H1 (cell line): ENCODE results near the gene PLPP4. TPM values are rescaled to one million over a fixed set of nuclear protein-coding genes. Genes with fewer than 3 reads are reported as not detected.

Source experiments
- CTCF ChIA-PET: fragments of 300-600 bp; sonication (Branson Sonifier 250); formaldehyde crosslinking; loops from one replicate; lab custom pipeline; 2021; ENCODE audit not compliant: partially characterized antibody; lab: Charles Lee
- POLR2A ChIA-PET: fragments of 300-600 bp; sonication (Branson Sonifier 250); formaldehyde crosslinking; loops from one replicate; lab custom pipeline; 2021; ENCODE audit warnings: inconsistent platforms; ENCODE audit not compliant: partially characterized antibody; lab: Charles Lee
- DNase-seq, 2 experiments: peaks; one replicate each; pipeline versions ENCODE4 v3.0.0 to v3.0.0-alpha.2; 2010 to 2022; ENCODE audit warnings: low spot score in 2 of 2, low read depth in 1 of 2, mixed read lengths in 1 of 2
- FAIRE-seq: peaks from 2 replicates; lab custom pipeline; 2011; peaks lifted over from hg19 to GRCh38; lab: Jason Lieb, UNC
- H2AFZ ChIP-seq: 2 replicates; pipeline ENCODE4 v1.8.1; 2012; ENCODE audit warnings: low read length, inconsistent platforms
- H2AK5ac ChIP-seq: 2 replicates; pipeline ENCODE4 v1.6.1; 2013; ENCODE audit warnings: low read depth, low read length
- H2BK120ac ChIP-seq: replicated peaks from 2 replicates; pipeline ENCODE3; 2013; ENCODE audit warnings: low read depth, low read length, inconsistent platforms
- H2BK12ac ChIP-seq: 2 replicates; pipeline ENCODE4 v1.6.1; 2013; ENCODE audit warnings: low read depth, low read length
- H2BK15ac ChIP-seq: 2 replicates; pipeline ENCODE4 v1.6.1; 2013; ENCODE audit warnings: low read length
- H2BK20ac ChIP-seq: 2 replicates; pipeline ENCODE4 v1.6.1; 2013; ENCODE audit warnings: low read length
- H2BK5ac ChIP-seq: 2 replicates; pipeline ENCODE4 v1.6.1; 2013; ENCODE audit warnings: low read depth, low read length
- H3K14ac ChIP-seq: 2 replicates; pipeline ENCODE4 v1.6.1; 2013; ENCODE audit warnings: inconsistent platforms; ENCODE audit not compliant: insufficient read length
- H3K18ac ChIP-seq: 2 replicates; pipeline ENCODE4 v1.6.1; 2013; ENCODE audit warnings: low read length; ENCODE audit errors: extremely low read depth
- H3K23ac ChIP-seq: 2 replicates; pipeline ENCODE4 v1.6.1; 2013; ENCODE audit warnings: inconsistent platforms; ENCODE audit not compliant: insufficient read length
- H3K23me2 ChIP-seq: 2 replicates; pipeline ENCODE4 v1.6.1; 2013; ENCODE audit warnings: low read depth, low read length
- H3K27ac ChIP-seq: 2 replicates; pipeline ENCODE4 v1.6.1; 2011; ENCODE audit warnings: low read depth, low read length, inconsistent platforms
- H3K27me3 ChIP-seq, 4 experiments: replicated peaks in 1 of 4; 1 replicate in 1 of 4; 2 replicates in 3 of 4; pipeline versions ENCODE4 v1.6.1 to v1.8.1; 2011 to 2013; ENCODE audit warnings: low read length in 3 of 4, mild to moderate bottlenecking in 3 of 4, inconsistent platforms in 2 of 4, mixed read lengths in 2 of 4, moderate library complexity in 1 of 4; ENCODE audit not compliant: control insufficient read depth in 3 of 4, insufficient read depth in 3 of 4; ENCODE audit errors: extremely low read depth in 1 of 4
- H3K36me3 ChIP-seq, 4 experiments: 2 replicates each; pipeline versions ENCODE4 v1.6.1 to v1.8.1; 2011 to 2013; ENCODE audit warnings: mild to moderate bottlenecking in 4 of 4, low read length in 3 of 4, moderate library complexity in 2 of 4, control low read depth in 1 of 4, inconsistent platforms in 1 of 4; ENCODE audit not compliant: insufficient read depth in 4 of 4, control insufficient read depth in 2 of 4
- H3K4ac ChIP-seq: replicated peaks from 2 replicates; pipeline ENCODE3; 2013; ENCODE audit warnings: low read length, low read depth, mixed read lengths, inconsistent platforms; ENCODE audit not compliant: insufficient read length
- H3K4me1 ChIP-seq, 4 experiments: replicated peaks in 1 of 4; 1 replicate in 1 of 4; 2 replicates in 3 of 4; pipeline versions ENCODE4 v1.6.1 to v1.8.1; 2011 to 2013; ENCODE audit warnings: low read length in 3 of 4, inconsistent platforms in 2 of 4, mixed read lengths in 1 of 4; ENCODE audit not compliant: insufficient read depth in 4 of 4, control insufficient read depth in 3 of 4
- H3K4me2 ChIP-seq, 2 experiments: 2 replicates each; pipeline versions ENCODE4 v1.6.1 to v1.8.1; 2011 to 2013; ENCODE audit warnings: low read depth in 2 of 2, low read length in 2 of 2, control low read depth in 1 of 2, inconsistent platforms in 1 of 2, mild to moderate bottlenecking in 1 of 2; ENCODE audit not compliant: insufficient read depth in 1 of 2
- H3K4me3 ChIP-seq, 4 experiments: fragments of 200-600, 300-600 bp in 1 of 4; sonication (generic), shearing (Covaris generic), sonication (Bioruptor Twin) in 1 of 4; 2 replicates each; pipeline versions ENCODE4 v1.5.1 to v1.8.1; 2011 to 2016; ENCODE audit warnings: low read length in 4 of 4, low read depth in 3 of 4, control low read depth in 2 of 4, inconsistent platforms in 2 of 4, mild to moderate bottlenecking in 2 of 4, mixed read lengths in 1 of 4, moderate library complexity in 1 of 4; ENCODE audit not compliant: insufficient read depth in 2 of 4; ENCODE audit errors: extremely low read depth in 1 of 4
- H3K56ac ChIP-seq: replicated peaks from 2 replicates; pipeline ENCODE3; 2013; ENCODE audit warnings: low read depth, mild to moderate bottlenecking, mixed read lengths, low read length, inconsistent platforms; ENCODE audit not compliant: insufficient read length
- H3K79me1 ChIP-seq: 2 replicates; pipeline ENCODE4 v1.6.1; 2013; ENCODE audit warnings: low read depth, low read length, control low read depth
- H3K79me2 ChIP-seq, 2 experiments: 2 replicates each; pipeline versions ENCODE4 v1.6.1 to v1.8.1; 2012 to 2013; ENCODE audit warnings: low read length in 2 of 2, mild to moderate bottlenecking in 2 of 2, inconsistent platforms in 1 of 2; ENCODE audit not compliant: insufficient read depth in 2 of 2, control insufficient read depth in 1 of 2
- H3K9ac ChIP-seq, 4 experiments: replicated peaks in 1 of 4; 1 replicate in 1 of 4; 2 replicates in 3 of 4; pipeline versions ENCODE4 v1.6.1 to v1.8.1; 2011 to 2013; ENCODE audit warnings: low read depth in 3 of 4, low read length in 3 of 4, control low read depth in 2 of 4, mild to moderate bottlenecking in 2 of 4, moderate library complexity in 2 of 4, inconsistent platforms in 1 of 4; ENCODE audit errors: extremely low read depth in 1 of 4
- H3K9me3 ChIP-seq, 2 experiments: 2 replicates each; pipeline versions ENCODE4 v1.6.1 to v1.8.1; 2012 to 2013; ENCODE audit warnings: mild to moderate bottlenecking in 2 of 2, moderate library complexity in 2 of 2, control low read depth in 1 of 2, inconsistent platforms in 1 of 2, low read depth in 1 of 2, low read length in 1 of 2, mixed read lengths in 1 of 2; ENCODE audit not compliant: insufficient read depth in 2 of 2
- H4K20me1 ChIP-seq, 2 experiments: replicated peaks in 1 of 2; 2 replicates each; pipeline versions ENCODE3 to v1.8.1; 2011 to 2013; ENCODE audit warnings: inconsistent platforms in 2 of 2, low read length in 2 of 2, mild to moderate bottlenecking in 1 of 2; ENCODE audit not compliant: insufficient read depth in 2 of 2, control insufficient read depth in 1 of 2
- H4K5ac ChIP-seq: 2 replicates; pipeline ENCODE4 v1.6.1; 2013; ENCODE audit warnings: low read length, low read depth, mixed read lengths, inconsistent platforms; ENCODE audit not compliant: insufficient read length
- H4K8ac ChIP-seq: 2 replicates; pipeline ENCODE4 v1.8.0; 2013; ENCODE audit warnings: mild to moderate bottlenecking, moderate library complexity, low read length, inconsistent platforms; ENCODE audit not compliant: insufficient read depth; ENCODE audit errors: extremely low read depth
- H4K91ac ChIP-seq: replicated peaks from 2 replicates; pipeline ENCODE3; 2013; ENCODE audit warnings: low read length, mixed read lengths, inconsistent platforms; ENCODE audit not compliant: insufficient read length
- CBX5 ChIP-seq: fragments of 300-800, 300-1000 bp; sonication (generic); IDR thresholded peaks from 2 replicates; pipeline ENCODE4 v1.7.1; 2016; ENCODE audit warnings: antibody characterized with exemption, low read length, low read depth
- E2F6 ChIP-seq: IDR thresholded peaks from 2 replicates; pipeline ENCODE4 v1.6.1; 2012; ENCODE audit warnings: inconsistent platforms
- KDM1A ChIP-seq: fragments of 200-600, 300-600 bp; sonication (generic); IDR thresholded peaks from 2 replicates; pipeline ENCODE4 v1.7.1; 2016; ENCODE audit warnings: mild to moderate bottlenecking, low read length, borderline replicate concordance
- MAX ChIP-seq: IDR thresholded peaks from 2 replicates; pipeline ENCODE4 v1.6.1; 2012; ENCODE audit warnings: inconsistent platforms
- SIRT6 ChIP-seq: IDR thresholded peaks from one replicate; pipeline ENCODE4 v1.7.1; 2012; ENCODE audit warnings: low read length, inconsistent platforms
- WGBS, 2 experiments: shearing (Covaris generic) in 1 of 2; methylation state at CpG; one replicate each; pipeline versions ENCODE4 v1.1.6 to v1.1.7; 2013 to 2015; ENCODE audit warnings: low lambda C conversion rate in 2 of 2, mixed read lengths in 2 of 2, inconsistent platforms in 1 of 2, low coverage in 1 of 2, missing lambda C conversion rate in 1 of 2; ENCODE audit not compliant: insufficient replicate concordance in 2 of 2, insufficient coverage in 1 of 2, insufficient read length in 1 of 2; ENCODE audit errors: extremely low coverage in 1 of 2, missing lambda C conversion rate in 1 of 2; 5-methylcytosine and 5-hydroxymethylcytosine counted together
- polyA plus RNA-seq, 7 experiments: library from polyadenylated mRNA; depleted of rRNA in 3 of 7; stranded (reverse) in 5 of 7; unstranded in 2 of 7; fragments of >200 nt in 5 of 7; fragments of 200-250 nt in 2 of 7; gene quantifications; 1 replicate in 5 of 7; 2 replicates in 1 of 7; 4 replicates in 1 of 7; pipeline versions ENCODE4 v1.2.1 to v1.2.3, GENCODE V29; 2011 to 2013; ENCODE audit warnings: missing spikeins in 2 of 7, mixed read lengths in 2 of 7
- total RNA-seq: library from RNA; stranded (reverse); fragmentation: NEBNext Ultra II Directional; extraction: Animal tissue kit (Norgen Biotek cat#: 25700); gene quantifications from 2 replicates; pipeline ENCODE4 v1.2.1, GENCODE V29; 2021

PLPP4 gene
- total and polyA plus RNA-seq, 2 of the 8 experiments (the other 6 are each of a cell fraction or from before 2014, with no cell fraction given), result 0.30 TPM; not detected in 1

GRCh38 chr10:120548210-120548609 lies 91.2 kb downstream of the PLPP4 start:
- Histone ChIP-seq H3K79me1 (no peaks in the 10 kb centered on the region), H4K5ac (no peak overlapping the region), H4K91ac (no peak overlapping the region), H3K27me3 (no peaks in the 10 kb centered on the region), H3K4me1 (no peaks in the 10 kb centered on the region), H3K4ac (no peak overlapping the region), H3K14ac (no peak overlapping the region), H3K18ac (no peak overlapping the region), H2BK15ac (no peak overlapping the region), H3K56ac (no peak overlapping the region), H3K4me2 (no peak overlapping the region), H3K4me3 (no peak overlapping the region), H3K23ac (no peak overlapping the region), H4K8ac (no peak overlapping the region), H2BK5ac (no peak overlapping the region), H4K20me1 (no peaks in the 10 kb centered on the region), H3K9ac (no peak overlapping the region), H2AK5ac (no peak overlapping the region), H3K79me2 (no peaks in the 10 kb centered on the region), H3K9me3 (peaks cover 1 to 6% of the 10 kb centered on the region in 2 experiments; a peak in 1 of 4 replicates), H2BK120ac (no peak overlapping the region), H2BK12ac (no peak overlapping the region), H2BK20ac (no peak overlapping the region), H2AFZ (no peak overlapping the region), H3K36me3 (no peaks in the 10 kb centered on the region), H3K23me2 (no peaks in the 10 kb centered on the region; the same call in 1 of the 2 replicates), H3K27ac (no peak overlapping the region)
- WGBS, 2 experiments, result 94% methylated on average over 4 of the region's 4 CpGs; no CpG with 5 or more reads in 1 of the 2 experiments
- no peak for FAIRE-seq
- ChIA-PET CTCF (no interaction called here), POLR2A (no interaction called here)
- DNase-seq, result no peak
- TF ChIP-seq SIRT6 (no peak), MAX (no peak), E2F6 (no peak), KDM1A (peak; percentile 66; the same call in 1 of the 2 replicates), CBX5 (no peak)
